A673 (cell line): ENCODE data around the gene ACAT2.

Experiments
- CTCF ChIP-seq: fragments of 300-800, 200-600 bp; sonication (generic); conservative IDR thresholded peaks from 2 replicates; pipeline ENCODE4 v1.5.1; 2017; ENCODE audit warnings: low read depth, mild to moderate bottlenecking, antibody characterized with exemption, low read length, moderate library complexity, mixed read lengths
- EZH2 ChIP-seq: fragments of 200-600 bp; sonication (generic); IDR thresholded peaks from 2 replicates; pipeline ENCODE4 v1.6.1; 2017; ENCODE audit warnings: borderline replicate concordance, low read depth, mild to moderate bottlenecking, mixed read lengths, antibody characterized with exemption, low read length; ENCODE audit not compliant: poor library complexity, severe bottlenecking

- no peak for TF ChIP-seq EZH2
- TF ChIP-seq CTCF: no peak
Observed at GRCh38 chr6:159730332-159730676, 31.5 kb upstream of the ACAT2 start.
